GM21717 (cell line): ENCODE measurements around the gene TMIGD1.

ENCODE experiments used
- ATAC-seq: cut with Tn5 transposase; IDR thresholded peaks from one replicate; pipeline ENCODE4 v1.9.1; 2021; ENCODE audit warnings: mild to moderate bottlenecking, moderate library complexity; ENCODE audit not compliant: unreplicated experiment

Gene TMIGD1, protein sequence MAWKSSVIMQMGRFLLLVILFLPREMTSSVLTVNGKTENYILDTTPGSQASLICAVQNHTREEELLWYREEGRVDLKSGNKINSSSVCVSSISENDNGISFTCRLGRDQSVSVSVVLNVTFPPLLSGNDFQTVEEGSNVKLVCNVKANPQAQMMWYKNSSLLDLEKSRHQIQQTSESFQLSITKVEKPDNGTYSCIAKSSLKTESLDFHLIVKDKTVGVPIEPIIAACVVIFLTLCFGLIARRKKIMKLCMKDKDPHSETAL

DNA sequence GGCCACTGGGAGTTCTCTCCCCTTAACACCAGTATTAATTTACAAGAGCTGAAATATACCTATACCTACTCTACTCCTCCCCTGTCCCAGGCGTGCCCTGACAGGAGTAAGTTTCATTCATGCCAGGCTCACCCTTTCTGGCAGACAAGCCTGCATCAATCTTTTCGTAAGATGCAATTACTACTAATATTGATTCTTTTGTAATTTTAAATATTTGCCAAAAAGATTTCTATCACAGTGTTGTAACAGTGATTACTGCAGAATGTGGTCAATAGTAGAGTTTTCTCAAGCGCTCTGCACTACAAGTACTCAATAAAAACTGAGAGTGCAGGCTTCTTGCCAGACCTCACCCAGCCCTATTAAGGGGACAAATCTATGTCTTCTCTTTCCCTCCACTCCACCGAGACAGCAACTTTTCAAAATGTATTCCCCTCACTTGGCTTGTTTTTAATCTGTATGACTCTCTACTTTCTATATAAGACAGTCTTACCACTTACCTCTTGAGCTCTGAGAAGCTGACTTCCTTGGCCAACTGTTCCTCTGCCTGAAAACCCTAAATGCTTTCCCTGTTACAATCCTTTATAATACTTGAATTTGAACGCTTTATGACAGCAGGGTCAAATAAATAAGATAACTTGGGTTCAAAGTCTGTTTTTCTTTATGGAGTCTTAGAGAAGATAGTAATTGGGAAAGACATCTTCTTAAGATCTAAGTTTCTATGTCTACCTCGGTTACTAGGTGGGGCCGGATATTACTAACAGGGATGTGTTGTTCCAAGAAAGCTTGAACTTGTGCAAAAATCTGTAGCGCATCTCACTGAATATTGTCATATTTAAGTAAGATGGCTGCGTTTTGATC lies at the start of gene TMIGD1:
Gene TMIGD1 (minus strand): TSS at position 555 of the 858 bp plus-strand sequence. CDS start 1,924 bp downstream, outside the sequence.
- no peak for ATAC-seq

DNA sequence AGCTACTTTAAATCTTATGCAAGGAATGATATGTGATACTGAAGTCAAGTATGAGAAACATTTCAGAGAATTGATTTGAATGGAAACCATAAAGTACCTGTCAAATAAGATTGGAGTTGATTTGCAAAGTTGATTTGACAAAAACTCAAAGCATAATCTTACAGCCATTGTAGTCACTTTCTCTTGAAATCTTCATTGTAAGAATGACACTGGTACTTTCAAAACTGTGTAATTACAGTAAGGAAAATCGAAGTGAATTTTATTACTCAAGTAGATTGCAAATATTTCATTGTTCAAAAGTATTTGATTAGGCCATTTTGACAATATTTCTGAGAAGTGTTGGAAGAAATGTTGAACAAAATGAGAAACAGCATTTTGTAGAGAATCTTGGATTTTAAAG lies 48.5 kb upstream of the TMIGD1 start:
- ATAC-seq = no peak

DNA sequence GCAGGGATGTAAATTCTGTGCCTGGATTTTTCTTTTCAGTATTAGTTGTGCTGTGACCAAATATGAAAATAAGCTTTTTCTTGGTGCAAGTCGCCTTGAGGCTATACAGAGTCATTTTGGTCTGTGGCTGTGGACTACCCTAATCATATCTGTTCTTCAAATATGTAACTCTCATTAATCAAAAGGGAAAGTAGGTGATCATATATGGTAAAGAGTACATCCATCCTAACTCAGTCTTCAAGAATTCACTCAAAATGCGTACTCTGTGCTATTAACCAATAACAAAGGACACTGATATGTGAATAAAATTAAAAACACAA lies 47.4 kb upstream of the TMIGD1 start:
- no peak for ATAC-seq

DNA sequence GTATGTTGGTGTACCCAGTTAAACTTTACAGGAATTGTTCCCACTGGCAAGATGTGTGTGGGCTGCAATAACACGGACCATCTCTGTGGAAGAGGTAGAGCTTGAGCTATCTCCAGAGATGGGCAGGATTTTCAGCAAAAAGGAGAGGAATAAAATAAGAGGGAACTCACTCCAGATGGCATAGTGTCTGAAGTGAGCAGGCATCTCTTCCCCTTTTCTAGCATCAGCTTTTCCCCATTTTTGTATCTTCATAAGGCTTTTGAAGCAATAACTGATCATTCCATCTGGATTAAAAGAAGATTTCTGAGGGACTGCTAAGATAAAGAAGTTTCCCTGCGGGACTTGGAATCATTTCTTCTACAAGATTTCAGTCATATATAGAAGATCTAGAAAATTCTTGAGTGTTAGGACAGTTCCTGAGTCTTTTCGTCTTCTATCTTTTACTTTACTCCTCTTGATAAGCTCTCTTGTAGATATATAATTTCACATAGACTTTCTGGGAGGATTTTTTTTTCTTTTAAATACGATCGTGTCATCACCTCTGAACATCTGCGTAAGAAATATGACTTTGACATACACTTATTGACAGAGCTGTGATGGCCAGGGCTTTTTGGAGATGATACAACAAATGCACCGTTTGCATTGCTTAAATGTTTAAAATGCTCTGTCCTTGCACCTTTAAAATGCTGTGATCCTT lies 46.9 kb upstream of the TMIGD1 start:
- no peak for ATAC-seq

DNA sequence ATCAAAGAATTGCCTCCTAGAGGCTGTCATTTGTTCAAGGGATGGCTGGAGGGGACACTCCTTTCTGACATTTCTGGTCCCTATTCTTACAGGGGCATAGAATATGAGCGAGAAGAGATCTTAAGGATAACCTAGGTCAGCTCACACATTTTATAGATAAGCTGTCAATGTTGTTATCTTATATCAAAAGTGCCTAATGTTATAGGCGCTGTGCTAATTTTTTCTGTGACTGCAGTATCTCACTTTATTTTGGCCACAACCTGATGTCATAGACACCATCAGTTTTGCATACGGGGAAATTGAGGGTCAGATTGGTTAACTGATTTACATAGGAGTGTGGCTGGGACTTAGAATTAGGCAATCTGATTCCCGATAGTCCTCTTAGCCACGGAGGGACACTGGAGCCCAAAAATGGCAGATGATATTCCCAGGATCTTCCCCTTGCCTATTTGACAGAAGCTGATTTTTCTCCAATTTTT lies 46.1 kb upstream of the TMIGD1 start:
- ATAC-seq = peak; percentile 40

DNA sequence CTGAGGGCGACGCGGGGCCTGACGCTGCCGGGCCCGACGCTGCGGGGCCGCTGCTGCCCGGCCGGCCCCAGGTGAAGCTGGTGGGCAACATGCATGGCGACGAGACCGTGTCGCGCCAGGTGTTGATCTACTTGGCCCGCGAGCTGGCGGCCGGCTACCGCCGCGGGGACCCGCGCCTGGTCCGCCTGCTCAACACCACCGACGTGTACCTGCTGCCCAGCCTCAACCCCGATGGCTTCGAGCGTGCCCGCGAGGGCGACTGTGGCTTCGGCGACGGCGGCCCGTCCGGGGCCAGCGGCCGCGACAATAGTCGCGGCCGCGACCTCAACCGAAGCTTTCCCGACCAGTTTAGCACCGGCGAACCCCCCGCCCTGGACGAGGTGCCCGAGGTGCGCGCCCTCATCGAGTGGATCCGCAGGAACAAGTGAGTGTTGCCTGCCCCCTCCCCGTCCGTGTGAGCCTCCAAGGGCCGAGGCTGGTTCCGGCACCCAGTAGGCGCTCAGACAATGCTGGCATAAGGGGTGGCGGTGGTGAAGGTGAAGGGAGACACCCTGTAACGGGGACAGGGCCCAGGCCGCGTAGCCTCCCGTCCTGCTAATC lies 45.5 kb upstream of the TMIGD1 start:
- ATAC-seq = peak; percentile 2

DNA sequence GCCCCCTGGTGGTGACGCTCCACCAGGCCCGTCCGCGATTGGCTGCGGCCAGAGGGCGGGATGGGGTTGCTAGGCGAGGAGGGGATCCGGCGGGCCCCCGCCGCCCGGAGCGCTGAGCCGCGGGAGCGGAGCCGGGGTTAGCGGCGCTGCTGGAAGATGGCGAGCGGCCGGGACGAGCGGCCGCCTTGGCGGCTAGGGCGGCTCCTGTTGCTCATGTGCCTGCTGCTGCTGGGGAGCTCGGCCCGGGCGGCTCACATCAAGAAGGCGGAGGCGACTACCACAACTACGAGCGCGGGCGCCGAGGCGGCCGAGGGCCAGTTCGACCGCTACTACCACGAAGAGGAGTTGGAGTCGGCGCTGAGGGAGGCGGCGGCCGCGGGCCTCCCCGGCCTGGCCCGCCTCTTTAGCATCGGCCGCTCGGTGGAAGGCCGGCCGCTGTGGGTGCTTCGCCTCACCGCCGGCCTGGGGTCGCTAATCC lies 45.0 kb upstream of the TMIGD1 start, which contains the start of gene CPD:
Gene CPD (plus strand): TSS at position 103 of the 478 bp plus-strand sequence. CDS start 54 bp downstream, at position 157.
- ATAC-seq = peak; percentile 74

DNA sequence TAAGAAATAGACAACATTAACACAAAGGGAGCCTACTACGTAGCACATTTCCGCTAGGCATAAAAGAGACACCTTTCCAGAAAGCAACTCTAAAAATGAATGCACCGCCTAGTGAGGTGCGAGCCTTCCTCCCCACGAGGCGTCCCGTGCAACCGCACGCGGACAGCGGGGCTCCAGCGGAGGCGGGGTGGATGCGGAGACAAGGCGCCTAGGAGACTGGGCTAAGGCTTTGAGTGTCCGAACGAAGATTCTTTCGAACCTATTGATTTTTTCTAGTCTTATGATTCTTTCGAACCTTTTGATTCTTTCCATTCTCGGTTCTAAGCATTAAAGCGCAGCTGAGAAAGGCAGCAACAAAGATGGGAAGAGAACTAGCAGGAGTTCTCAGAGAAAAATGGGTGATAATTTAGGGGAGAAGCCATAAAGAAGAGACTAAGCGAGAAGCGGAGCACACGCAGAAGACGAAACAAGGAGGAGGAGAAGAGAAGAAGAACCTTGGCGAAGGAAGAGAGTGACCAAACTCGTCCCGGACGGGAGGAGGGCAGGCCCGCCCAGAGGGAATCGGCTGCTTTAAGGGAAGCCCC lies 44.5 kb upstream of the TMIGD1 start:
- ATAC-seq = no peak

DNA sequence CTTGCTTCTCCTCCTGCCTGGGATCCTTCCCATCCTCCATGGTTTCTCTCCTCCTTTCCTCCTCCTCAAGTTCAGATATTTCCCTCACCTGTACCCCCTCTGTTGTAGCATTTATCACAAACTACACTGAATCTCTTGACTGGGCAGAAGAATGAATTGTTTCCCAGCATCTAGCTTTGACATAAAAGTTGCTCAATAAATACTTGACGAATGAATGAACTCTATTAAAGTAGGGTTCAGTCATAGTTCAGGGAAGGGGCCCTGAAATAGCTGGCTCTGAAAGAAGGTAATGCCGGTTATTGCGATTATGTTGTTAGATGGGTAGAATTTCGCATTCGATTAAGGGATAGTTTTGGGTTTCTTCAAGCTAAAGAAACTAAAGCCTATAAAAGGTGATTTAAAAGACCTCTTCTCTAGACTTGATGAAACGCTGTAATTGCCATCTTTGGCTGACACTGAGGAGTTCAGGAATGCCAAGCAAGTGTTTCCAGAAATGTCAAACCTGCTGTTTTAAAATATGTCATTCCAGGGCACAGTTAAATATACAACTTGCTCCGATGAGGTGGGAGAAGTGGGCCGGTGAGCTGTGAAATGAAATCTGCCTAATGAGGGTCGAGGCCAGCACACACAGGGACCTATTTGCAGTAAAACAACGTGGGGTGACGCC lies 43.9 kb upstream of the TMIGD1 start:
- no peak for ATAC-seq

DNA sequence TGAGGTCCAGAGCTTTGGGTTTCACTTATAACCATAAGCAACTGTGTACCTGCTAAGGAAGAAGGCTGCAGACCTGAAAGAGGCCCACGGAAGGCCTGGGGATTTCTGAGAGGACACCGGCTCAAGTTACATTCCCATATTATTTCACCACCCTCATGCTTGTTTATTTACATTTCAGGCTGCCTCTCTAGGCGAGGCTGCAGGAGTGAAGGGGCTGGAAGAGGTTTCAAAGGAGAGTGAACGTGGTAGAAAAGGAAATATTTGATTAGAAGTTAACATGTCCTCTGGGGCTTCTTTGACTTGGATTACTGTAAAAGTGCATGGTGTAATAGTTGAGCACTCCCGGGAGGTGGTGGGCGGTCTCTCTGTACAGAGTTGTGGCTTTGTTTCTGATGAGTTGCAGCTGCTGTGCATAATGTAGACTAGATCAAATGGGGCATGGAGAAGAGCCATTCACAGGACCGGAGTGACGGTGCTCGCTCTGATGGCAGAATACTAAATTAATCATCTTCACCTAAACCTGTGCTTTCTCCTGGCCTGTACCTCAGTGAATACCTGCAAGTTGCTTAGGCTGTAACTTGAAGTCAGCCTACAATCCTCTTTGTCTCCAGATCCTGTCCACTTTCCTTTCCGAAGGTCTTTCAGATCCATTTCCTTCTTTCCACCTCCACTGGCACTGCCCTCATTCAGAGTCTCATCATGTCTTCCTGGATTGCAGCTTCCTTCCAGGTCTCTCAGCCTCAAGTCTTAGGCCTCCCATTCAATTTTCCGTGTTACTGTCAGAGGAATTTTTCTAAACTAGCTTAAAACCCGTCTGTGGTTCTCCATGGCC lies 43.0 kb upstream of the TMIGD1 start:
- ATAC-seq = no peak

DNA sequence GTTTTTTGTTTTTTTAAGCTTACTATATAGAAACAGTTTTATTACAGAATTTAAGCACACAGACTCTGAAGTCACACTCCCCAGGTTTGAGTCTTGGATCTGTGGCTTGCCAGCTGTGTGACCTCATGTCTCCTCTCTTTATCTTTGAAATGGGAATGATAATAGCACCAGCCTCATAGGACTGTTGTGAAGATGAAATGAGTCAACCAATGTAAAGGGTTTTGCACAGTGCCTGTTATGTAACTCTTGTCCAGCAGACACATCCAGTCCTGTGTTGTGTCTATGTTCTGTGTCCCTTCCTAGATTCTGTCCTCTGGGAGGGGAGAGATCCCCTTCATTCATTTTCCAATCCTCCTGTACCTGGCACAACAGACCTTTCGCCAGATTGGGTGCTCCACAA lies 41.8 kb upstream of the TMIGD1 start:
- no peak for ATAC-seq

DNA sequence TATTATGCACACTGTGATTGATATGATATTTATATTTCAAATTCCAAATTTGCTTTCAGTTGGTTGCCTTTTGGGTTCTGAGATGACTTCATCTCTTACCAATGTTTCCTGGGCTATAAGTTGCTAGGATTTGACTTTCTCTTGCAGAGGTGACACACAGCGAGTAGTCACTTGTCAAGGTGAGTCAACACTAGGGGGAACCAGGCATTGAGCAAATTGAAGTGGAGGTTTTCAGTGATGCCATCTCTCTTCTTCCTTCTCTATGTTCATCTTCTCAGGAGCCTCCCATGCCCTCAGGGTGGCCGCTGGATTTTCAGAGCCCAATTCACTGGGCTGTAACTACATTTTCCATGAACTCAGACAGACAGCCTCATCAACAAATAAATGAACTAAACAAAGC lies 38.9 kb upstream of the TMIGD1 start:
- ATAC-seq = no peak

DNA sequence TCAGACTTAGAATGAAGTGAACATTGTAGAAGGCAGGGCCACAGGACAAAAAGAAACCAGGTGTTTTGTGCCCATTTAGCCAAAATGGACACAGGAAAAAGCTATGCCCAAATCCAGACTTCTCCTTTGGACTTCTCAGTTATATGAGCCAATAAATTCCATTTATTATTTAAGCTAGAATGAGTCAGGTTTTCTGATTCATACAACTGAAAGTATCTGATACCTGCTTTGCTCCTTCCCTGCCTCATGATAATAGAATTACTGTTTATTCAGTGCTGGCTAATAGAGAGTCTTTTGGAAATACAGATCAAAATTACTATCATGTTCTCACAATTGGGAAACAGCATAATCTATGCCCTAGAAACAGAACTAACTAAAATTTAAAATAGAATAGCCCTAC lies 36.1 kb upstream of the TMIGD1 start:
- ATAC-seq = no peak

DNA sequence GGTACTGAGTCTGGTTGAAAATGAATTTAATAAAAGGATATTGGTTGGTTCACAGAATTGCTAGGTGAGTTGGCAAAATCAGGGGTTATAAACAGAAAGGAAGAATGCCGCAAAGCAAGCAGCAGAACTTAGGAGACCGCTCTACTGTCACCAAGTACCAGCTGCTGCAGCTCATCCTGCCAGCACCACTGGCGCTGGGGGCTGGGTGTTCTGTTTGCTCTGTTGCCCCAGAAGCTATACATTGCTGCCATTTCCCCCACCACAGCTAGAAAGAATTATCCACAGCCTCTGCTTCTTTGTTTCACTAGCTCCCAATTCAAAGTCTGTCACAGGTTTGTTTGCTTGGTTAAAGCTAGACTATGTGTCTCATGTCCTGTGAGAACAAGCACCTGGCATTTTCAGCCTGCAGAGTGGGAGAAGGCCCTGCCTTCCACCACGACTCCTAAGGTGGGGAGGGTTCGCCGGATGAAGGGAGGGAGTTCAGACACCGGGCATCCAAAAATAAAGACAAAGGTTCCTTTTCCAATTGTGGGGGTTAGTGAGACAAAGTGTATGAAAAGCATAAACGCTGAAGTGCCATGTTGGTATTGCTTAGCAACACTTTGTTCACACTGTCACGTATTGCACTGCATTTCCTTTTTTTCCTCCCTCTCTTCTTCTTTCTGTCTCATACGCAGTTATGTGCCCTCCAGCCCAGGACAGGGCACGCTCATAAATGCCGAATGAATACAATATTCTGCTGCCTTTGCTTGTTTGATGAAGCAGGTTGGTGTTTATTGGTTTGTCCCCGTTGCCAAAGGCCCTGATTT lies 35.3 kb upstream of the TMIGD1 start:
- no peak for ATAC-seq

DNA sequence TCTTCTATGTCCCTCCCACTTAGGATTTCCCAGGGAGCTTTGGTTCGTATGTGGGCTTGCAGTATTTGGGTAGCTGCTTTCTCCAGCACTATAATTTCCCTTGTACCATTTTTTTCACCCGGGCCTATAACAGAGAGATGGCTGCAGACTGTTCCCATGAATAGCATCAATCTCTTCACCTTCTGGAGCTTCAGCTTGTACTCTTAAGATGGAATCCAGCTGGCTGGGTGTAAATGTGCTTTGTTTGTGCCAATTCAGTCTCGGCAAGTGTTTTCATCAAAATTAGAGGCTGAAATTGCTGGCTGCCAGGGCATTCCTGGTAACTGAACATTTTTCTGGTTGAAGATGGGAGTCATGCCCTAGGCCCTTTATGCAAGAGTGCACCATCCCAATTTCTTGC lies 32.7 kb upstream of the TMIGD1 start:
- no peak for ATAC-seq

DNA sequence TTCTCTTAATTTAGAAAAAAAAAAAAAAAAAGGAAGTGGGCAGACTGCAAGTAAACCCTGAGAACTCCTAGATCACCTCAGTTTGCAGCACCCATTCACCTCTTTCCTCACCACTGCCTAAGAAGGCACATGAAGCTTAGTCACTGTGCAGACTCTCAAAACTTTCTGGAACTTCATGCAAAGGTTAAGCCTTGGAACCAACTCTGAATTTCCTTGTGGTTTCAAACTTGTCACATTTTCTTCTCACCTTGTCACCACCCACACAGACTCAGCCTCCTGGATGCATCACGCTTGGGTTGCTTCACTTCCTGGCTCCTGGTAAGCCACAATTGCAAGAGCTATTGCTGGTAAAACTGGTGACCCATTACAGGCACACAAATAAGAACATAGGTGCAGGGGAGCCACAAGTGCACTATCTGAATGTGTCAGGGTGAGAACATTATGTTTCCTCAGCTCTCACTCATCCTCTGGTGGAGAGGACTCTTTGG lies 29.9 kb upstream of the TMIGD1 start:
- ATAC-seq = peak; percentile 77

DNA sequence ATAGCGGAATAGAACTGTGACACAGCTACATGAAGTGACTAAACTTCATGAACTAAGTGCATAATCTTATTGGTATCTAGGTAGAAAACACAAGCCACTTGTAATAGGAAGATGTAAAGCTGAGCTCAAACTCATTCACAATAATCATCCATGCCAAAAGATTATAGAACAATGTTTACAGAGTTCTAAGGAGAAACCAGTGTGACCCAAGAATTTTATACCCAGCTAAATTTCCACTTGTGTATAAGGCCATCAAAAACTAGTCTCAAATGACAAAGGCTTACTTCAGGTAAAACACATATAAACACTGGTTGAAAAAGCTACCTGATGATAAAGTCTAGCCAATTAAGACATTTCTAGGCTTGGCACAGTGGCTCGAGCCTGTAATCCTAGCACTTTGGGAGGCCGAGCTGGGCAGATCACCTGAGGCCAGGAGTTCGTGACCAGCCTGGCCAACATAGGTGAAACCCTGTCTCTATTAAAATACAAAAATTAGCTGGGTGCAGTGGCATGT lies 28.0 kb upstream of the TMIGD1 start:
- ATAC-seq = no peak
